GM23248 (cell line): ENCODE measurements around the gene ZER1.

Experiments used
- EZH2 ChIP-seq: fragments of 200-600 bp; sonication (generic); IDR thresholded peaks from 2 replicates; pipeline ENCODE4 v1.6.1; 2018; ENCODE audit warnings: antibody characterized with exemption, mild to moderate bottlenecking; ENCODE audit not compliant: insufficient read depth, poor library complexity, severe bottlenecking
- EZH2phosphoT487 ChIP-seq: fragments of 200-600 bp; sonication (generic); IDR thresholded peaks from 2 replicates; pipeline ENCODE4 v1.6.1; 2018; ENCODE audit warnings: antibody characterized with exemption, moderate library complexity, mild to moderate bottlenecking, low read depth; ENCODE audit not compliant: insufficient read depth

GRCh38 chr9:128792978-128793686, 21.4 kb upstream of the ZER1 start:
- no peak for TF ChIP-seq EZH2phosphoT487
- no peak for TF ChIP-seq EZH2
